Caco-2 (cell line): Measurements from ENCODE around the gene WDR27. TPM values are rescaled to one million over a fixed set of nuclear protein-coding genes. Genes with fewer than 3 reads are reported as not detected.

ENCODE experiments used
- BruUV-seq: library from RNA; stranded (reverse); fragments of 400-500 nt; replicated peaks from 2 replicates; lab custom pipeline; 2021; lab: Mats Ljungman, UMichigan
- CTCF ChIA-PET: fragments of 300-600 bp; sonication (Branson Sonifier 250); formaldehyde crosslinking; loops from one replicate; lab custom pipeline; 2022; ENCODE audit warnings: antibody characterized with exemption; lab: Charles Lee
- POLR2A ChIA-PET: fragments of 300-600 bp; sonication (Branson Sonifier 250); formaldehyde crosslinking; loops from one replicate; lab custom pipeline; 2022; ENCODE audit warnings: antibody characterized with exemption; lab: Charles Lee
- DNase-seq, 2 experiments: peaks; one replicate each; pipeline versions ENCODE4 v3.0.0 to v3.0.0-alpha.2; 2020 to 2022
- H3K27me3 ChIP-seq: replicated peaks from 2 replicates; pipeline ENCODE4 v1.6.0; 2011; ENCODE audit warnings: low read length; ENCODE audit not compliant: control insufficient read depth, insufficient read depth
- H3K36me3 ChIP-seq: 2 replicates; pipeline ENCODE4 v1.5.1; 2011; ENCODE audit warnings: low read length; ENCODE audit not compliant: control insufficient read depth, insufficient read depth
- H3K4me1 ChIP-seq: fragments of 250-450 bp; sonication (Bioruptor Pico); 2 replicates; pipeline ENCODE4 v1.5.1; 2020; ENCODE audit warnings: mild to moderate bottlenecking
- H3K4me3 ChIP-seq: 2 replicates; pipeline ENCODE4 v1.5.1; 2011; ENCODE audit warnings: low read depth, mild to moderate bottlenecking, control low read depth, low read length
- H3K9me3 ChIP-seq: fragments of 250-450 bp; sonication (Bioruptor Pico); 2 replicates; pipeline ENCODE4 v1.5.1; 2020; ENCODE audit warnings: mild to moderate bottlenecking, moderate library complexity
- H3K27ac Mint-ChIP-seq: one replicate; pipeline ENCODE4 v1.8.0; 2022; ENCODE audit warnings: mixed read lengths; ENCODE audit not compliant: unreplicated experiment
- H3K27me3 Mint-ChIP-seq: one replicate; pipeline ENCODE4 v1.8.0; 2022; ENCODE audit warnings: mixed read lengths; ENCODE audit not compliant: insufficient read depth, unreplicated experiment
- H3K36me3 Mint-ChIP-seq: one replicate; pipeline ENCODE4 v1.8.0; 2022; ENCODE audit warnings: mild to moderate bottlenecking, mixed read lengths; ENCODE audit not compliant: insufficient read depth, unreplicated experiment
- H3K4me1 Mint-ChIP-seq: one replicate; pipeline ENCODE4 v1.8.0; 2022; ENCODE audit warnings: low read depth, mixed read lengths; ENCODE audit not compliant: unreplicated experiment
- H3K4me3 Mint-ChIP-seq: one replicate; pipeline ENCODE4 v1.8.0; 2022; ENCODE audit warnings: mild to moderate bottlenecking, moderate library complexity, mixed read lengths; ENCODE audit not compliant: unreplicated experiment
- H3K9me3 Mint-ChIP-seq: one replicate; pipeline ENCODE4 v1.8.0; 2022; ENCODE audit warnings: mixed read lengths; ENCODE audit not compliant: unreplicated experiment
- intact Hi-C: fragments of 100-400 bp; cut with micrococcal nuclease; formaldehyde crosslinking; loops from one replicate; pipeline ENCODE4 v1.10.0; 2022; ENCODE audit not compliant: unreplicated experiment
- total RNA-seq: library from RNA; stranded (reverse); gene quantifications from 2 replicates; pipeline ENCODE4 v1.2.3, GENCODE V29; 2022
- TF ChIP-seq, protein P1 (sequence below), 2 experiments: fragments of 200-600 bp in 1 of 2; IDR thresholded peaks; 1 replicate in 1 of 2; 2 replicates in 1 of 2; pipeline versions ENCODE4 v1.5.1 to v1.8.0; 2011 to 2022; ENCODE audit warnings: antibody characterized with exemption in 1 of 2, control low read depth in 1 of 2, inconsistent platforms in 1 of 2, low read depth in 1 of 2, low read length in 1 of 2, mild to moderate bottlenecking in 1 of 2, moderate library complexity in 1 of 2; ENCODE audit not compliant: insufficient read depth in 1 of 2, severe bottlenecking in 1 of 2, unreplicated experiment in 1 of 2

The WDR27 gene
- total RNA-seq, 1 experiment from 2014 or later, result 62.9 TPM

DNA sequence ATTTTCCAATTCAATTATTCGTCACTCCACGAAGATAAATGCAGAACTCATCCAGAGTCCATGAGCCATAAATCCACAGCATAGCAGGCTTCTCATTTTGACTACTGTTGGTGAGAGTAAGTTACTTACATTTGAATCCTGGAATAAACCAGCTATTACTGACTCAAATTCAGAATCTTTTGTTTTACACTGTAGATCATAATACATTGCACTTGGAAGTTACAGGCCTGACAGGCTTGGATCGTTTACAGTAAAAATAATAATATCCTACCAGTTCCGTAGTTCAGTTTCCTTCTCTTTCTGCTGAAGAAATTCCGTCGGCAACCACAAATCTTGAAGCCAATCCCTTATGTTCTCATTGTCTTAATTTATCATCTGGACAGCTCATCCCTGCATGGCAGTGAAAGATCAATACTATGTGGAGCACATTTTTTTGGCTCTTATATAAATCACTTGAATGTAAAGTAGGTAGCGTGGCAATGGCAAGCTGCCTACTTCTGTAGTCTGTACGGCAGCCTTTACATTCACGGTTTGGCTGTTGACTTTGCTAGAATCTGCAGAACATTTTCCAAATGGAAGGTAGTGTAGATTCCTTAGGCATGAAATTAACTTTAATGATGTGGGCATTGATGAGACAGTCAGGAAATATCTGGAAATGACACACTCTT, 142.9 kb downstream of the WDR27 start:
- no TSS peak for BruUV-seq
- Histone ChIP-seq H3K27me3 (no peaks in the 10 kb centered on the region), H3K9me3 (peaks cover 5% of the 10 kb centered on the region; the same call in 1 of the 2 replicates), H3K4me3 (no peak overlapping the region), H3K4me1 (no peaks in the 10 kb centered on the region), H3K36me3 (peaks cover 2% of the 10 kb centered on the region; the same call in 1 of the 2 replicates)
- intact Hi-C loops, result no loop called here
- H3K36me3 Mint-ChIP-seq, result no peaks in the 10 kb centered on the region
- H3K27ac Mint-ChIP-seq, result no peak overlapping the region
- DNase-seq, result no peak
- H3K27me3 Mint-ChIP-seq, result no peaks in the 10 kb centered on the region
- POLR2A ChIA-PET, result no interaction called here
- TF ChIP-seq, protein P1, sequence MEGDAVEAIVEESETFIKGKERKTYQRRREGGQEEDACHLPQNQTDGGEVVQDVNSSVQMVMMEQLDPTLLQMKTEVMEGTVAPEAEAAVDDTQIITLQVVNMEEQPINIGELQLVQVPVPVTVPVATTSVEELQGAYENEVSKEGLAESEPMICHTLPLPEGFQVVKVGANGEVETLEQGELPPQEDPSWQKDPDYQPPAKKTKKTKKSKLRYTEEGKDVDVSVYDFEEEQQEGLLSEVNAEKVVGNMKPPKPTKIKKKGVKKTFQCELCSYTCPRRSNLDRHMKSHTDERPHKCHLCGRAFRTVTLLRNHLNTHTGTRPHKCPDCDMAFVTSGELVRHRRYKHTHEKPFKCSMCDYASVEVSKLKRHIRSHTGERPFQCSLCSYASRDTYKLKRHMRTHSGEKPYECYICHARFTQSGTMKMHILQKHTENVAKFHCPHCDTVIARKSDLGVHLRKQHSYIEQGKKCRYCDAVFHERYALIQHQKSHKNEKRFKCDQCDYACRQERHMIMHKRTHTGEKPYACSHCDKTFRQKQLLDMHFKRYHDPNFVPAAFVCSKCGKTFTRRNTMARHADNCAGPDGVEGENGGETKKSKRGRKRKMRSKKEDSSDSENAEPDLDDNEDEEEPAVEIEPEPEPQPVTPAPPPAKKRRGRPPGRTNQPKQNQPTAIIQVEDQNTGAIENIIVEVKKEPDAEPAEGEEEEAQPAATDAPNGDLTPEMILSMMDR (IDR thresholded peaks at IDR 0.05; ENCODE audit: insufficient read depth in 1 of 2, low read depth in 1 of 2, low read length in 1 of 2, severe bottlenecking in 1 of 2, unreplicated experiment in 1 of 2), result no peak
- H3K4me1 Mint-ChIP-seq, result no peaks in the 10 kb centered on the region
- CTCF ChIA-PET, result no interaction called here
- H3K9me3 Mint-ChIP-seq, result peaks cover 24% of the 10 kb centered on the region
- H3K4me3 Mint-ChIP-seq, result no peak overlapping the region

- Mint-ChIP-seq H3K27ac (no peak overlapping the region), H3K4me1 (no peaks in the 10 kb centered on the region), H3K9me3 (peaks cover 24% of the 10 kb centered on the region), H3K27me3 (no peaks in the 10 kb centered on the region), H3K36me3 (no peaks in the 10 kb centered on the region), H3K4me3 (no peak overlapping the region)
- ChIA-PET POLR2A (no interaction called here), CTCF (no interaction called here)
- H3K4me3 ChIP-seq, result no peak overlapping the region
- TF ChIP-seq, protein P1 (IDR thresholded peaks at IDR 0.05; ENCODE audit: insufficient read depth in 1 of 2, low read depth in 1 of 2, low read length in 1 of 2, severe bottlenecking in 1 of 2, unreplicated experiment in 1 of 2), result no peak
- intact Hi-C loops, result no loop called here
- no TSS peak for BruUV-seq
- DNase-seq, result no peak
- H3K36me3 ChIP-seq, result peaks cover 2% of the 10 kb centered on the region; the same call in 1 of the 2 replicates
- no peaks in the 10 kb centered on the region for H3K27me3 ChIP-seq
- H3K9me3 ChIP-seq, result peaks cover 5% of the 10 kb centered on the region; the same call in 1 of the 2 replicates
- no peaks in the 10 kb centered on the region for H3K4me1 ChIP-seq
Measured at GRCh38 chr6:169558378-169558773, 143.5 kb downstream of the WDR27 start.

DNA sequence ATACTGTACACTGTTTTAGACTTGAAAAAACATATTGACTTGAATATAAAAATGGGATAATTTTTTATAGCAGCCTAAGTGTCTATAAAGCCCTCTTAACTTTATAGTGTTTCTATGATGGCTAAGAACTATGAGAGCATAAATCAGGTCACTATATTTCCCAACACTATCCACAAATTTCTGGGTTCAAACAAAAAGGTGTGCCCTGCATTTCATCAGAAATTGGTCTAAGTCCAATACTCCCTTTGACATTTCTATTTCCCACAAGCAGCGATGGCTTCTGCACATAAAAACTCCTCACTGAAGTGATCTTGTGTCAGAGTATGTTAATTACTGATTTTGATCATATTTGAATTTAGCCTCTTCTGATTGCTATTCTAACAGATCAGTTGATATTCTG, 143.9 kb downstream of the WDR27 start:
- intact Hi-C loops, result no loop called here
- Mint-ChIP-seq H3K27ac (no peak overlapping the region), H3K36me3 (no peaks in the 10 kb centered on the region), H3K27me3 (no peaks in the 10 kb centered on the region), H3K4me1 (no peaks in the 10 kb centered on the region), H3K4me3 (no peak overlapping the region), H3K9me3 (peaks cover 22% of the 10 kb centered on the region)
- no TSS peak for BruUV-seq
- TF ChIP-seq, protein P1 (IDR thresholded peaks at IDR 0.05; ENCODE audit: insufficient read depth in 1 of 2, low read depth in 1 of 2, low read length in 1 of 2, severe bottlenecking in 1 of 2, unreplicated experiment in 1 of 2), result no peak
- Histone ChIP-seq H3K27me3 (no peaks in the 10 kb centered on the region), H3K4me3 (no peak overlapping the region), H3K4me1 (no peaks in the 10 kb centered on the region), H3K36me3 (peaks cover 2% of the 10 kb centered on the region; the same call in 1 of the 2 replicates), H3K9me3 (peaks cover 5% of the 10 kb centered on the region; the same call in 1 of the 2 replicates)
- no peak for DNase-seq
- POLR2A ChIA-PET, result no interaction called here
- CTCF ChIA-PET, result no interaction called here
